ENCODE results near the gene FBRSL1. TPM values are rescaled to one million over a fixed set of nuclear protein-coding genes. Genes with fewer than 3 reads are reported as not detected.

FBRSL1 gene
- total and polyA plus RNA-seq, 2 donors (not counting 3 experiments of a cell fraction or from before 2014, with no cell fraction given), result 19.3 to 79.8 TPM

DNA sequence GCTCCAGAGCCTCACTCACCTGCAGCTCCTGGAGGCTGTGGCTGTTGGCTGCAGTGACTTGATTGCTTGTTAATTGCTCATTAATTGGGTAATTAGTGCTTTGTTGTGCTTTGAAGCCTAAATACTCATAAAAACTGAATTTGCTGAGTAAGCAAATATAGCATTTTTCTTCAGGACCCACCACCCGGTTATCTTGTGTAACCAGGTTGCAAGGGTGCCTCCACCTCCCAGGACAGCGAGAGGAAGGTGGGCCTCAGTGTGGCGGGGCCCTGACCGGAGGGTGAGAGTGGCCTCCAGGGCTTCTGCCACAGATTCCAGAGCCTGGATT, 48.7 kb downstream of the FBRSL1 start:
- H4K20me1 ChIP-seq (replicated peaks; ENCODE audit: control insufficient read depth, extremely low read depth, insufficient read depth, low read length), result no peaks in the 10 kb centered on the region
- DNase-seq (ENCODE audit: low read depth, low spot score) (no peak), FAIRE-seq (no peak)
- ChIA-PET CTCF (interaction anchor here (1.6 kb wide), 1 partner anchor 123 kb away, joined by 4 read pairs; no protein-coding TSS in a partner anchor), POLR2A (no interaction called here)
- no peak for TF ChIP-seq EZH2 (IDR thresholded peaks at IDR 0.05; ENCODE audit: borderline replicate concordance, low read depth, low read length, severe bottlenecking)
- no peak for TF ChIP-seq MYC (IDR thresholded peaks at IDR 0.05; ENCODE audit: low read depth, low read length)
- TF ChIP-seq GATA2 (IDR thresholded peaks at IDR 0.05; ENCODE audit: insufficient read depth, insufficient read length, low read depth, low read length), result no peak
- no peaks in the 10 kb centered on the region for H3K4me1 ChIP-seq (ENCODE audit: control insufficient read depth, extremely low read depth, insufficient read depth, low read length)
- no peaks in the 10 kb centered on the region for H3K9me1 ChIP-seq (replicated peaks; ENCODE audit: control insufficient read depth, extremely low read depth, insufficient read depth, low read length)
- no peak overlapping the region for H3K4me3 ChIP-seq (replicated peaks in 1 of 3; ENCODE audit: insufficient read depth in 1 of 3, low read depth in 1 of 3, low read length in 3 of 3)
- dilution Hi-C loops (cut with MboI; ENCODE audit: extremely low pct_ligation_motif_present, low sequenced_read_pairs), result no loop called here
- no peak overlapping the region for H3K4me2 ChIP-seq (ENCODE audit: insufficient read depth, low read length)
- no TSS peak for BruUV-seq (replicated peaks)
- no peaks in the 10 kb centered on the region for H3K36me3 ChIP-seq (ENCODE audit: control insufficient read depth in 2 of 2, extremely low read depth in 1 of 2, insufficient read depth in 2 of 2, low read length in 2 of 2)
- no peak overlapping the region for H2AFZ ChIP-seq (ENCODE audit: low read depth, low read length)
- H3K27me3 ChIP-seq (ENCODE audit: control insufficient read depth in 2 of 2, insufficient read depth in 2 of 2, low read length in 2 of 2), result no peaks in the 10 kb centered on the region
- intact Hi-C loops (cut with micrococcal nuclease), result no loop called here
- H3K9ac ChIP-seq (replicated peaks; ENCODE audit: extremely low read depth, insufficient read depth, low read length), result no peak overlapping the region
- no peaks in the 10 kb centered on the region for H3K9me3 ChIP-seq (replicated peaks; ENCODE audit: control insufficient read depth, insufficient read depth, low read length)
- no peaks in the 10 kb centered on the region for H3K79me2 ChIP-seq (ENCODE audit: control insufficient read depth, insufficient read depth, low read length)
- H3K27ac ChIP-seq (ENCODE audit: insufficient read depth, low read depth, low read length), result no peak overlapping the region

DNA sequence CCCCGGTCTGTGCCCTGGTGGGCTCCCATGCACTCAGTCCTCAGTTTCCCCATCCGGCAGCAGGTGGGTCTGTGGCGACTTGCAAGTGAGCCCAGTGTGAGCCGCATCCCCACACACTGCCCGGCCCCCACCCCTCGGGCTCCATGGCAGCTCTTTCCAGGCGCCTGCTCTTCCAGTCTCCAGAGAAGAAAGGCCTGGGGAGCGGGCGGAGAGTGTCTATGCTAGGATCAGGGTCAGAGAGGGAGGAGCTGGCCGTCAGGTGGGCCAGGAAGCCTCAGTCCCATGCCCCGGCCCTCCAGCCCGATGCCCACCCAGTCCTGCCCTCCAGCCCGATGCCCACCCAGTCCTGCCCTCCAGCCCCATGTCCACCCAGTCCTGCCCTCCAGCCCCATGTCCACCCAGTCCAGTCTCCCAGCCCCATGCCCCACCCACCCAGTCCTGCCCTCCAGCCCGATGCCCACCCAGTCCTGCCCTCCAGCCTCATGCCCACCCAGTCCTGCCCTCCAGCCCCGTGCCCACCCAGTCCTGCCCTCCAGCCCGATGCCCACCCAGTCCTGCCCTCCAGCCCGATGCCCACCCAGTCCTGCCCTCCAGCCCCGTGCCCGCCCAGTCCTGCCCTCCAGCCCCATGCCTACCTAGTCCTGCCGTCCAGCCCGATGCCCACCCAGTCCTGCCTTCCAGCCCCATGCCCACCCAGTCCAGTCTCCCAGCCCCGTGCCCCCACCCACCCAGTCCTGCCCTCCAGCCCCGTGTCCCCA, 49.2 kb downstream of the FBRSL1 start:
- TF ChIP-seq POLR2AphosphoS5 (IDR thresholded peaks at IDR 0.05; ENCODE audit: insufficient read depth, low read depth, low read length) (no peak), EZH2 (IDR thresholded peaks at IDR 0.05; ENCODE audit: borderline replicate concordance, low read depth, low read length, severe bottlenecking) (no peak), POLR2A (IDR thresholded peaks at IDR 0.05; ENCODE audit: low read depth, low read length) (no peak), JUN (IDR thresholded peaks at IDR 0.05; ENCODE audit: borderline replicate concordance, insufficient read depth, insufficient read length, low read depth) (no peak), GATA2 (IDR thresholded peaks at IDR 0.05; ENCODE audit: insufficient read depth, insufficient read length, low read depth, low read length) (no peak), FOS (IDR thresholded peaks at IDR 0.05; ENCODE audit: borderline replicate concordance, insufficient read depth, low read length) (no peak), MYC (IDR thresholded peaks at IDR 0.05; ENCODE audit: low read depth, low read length) (no peak)
- TF ChIP-seq, protein P1, sequence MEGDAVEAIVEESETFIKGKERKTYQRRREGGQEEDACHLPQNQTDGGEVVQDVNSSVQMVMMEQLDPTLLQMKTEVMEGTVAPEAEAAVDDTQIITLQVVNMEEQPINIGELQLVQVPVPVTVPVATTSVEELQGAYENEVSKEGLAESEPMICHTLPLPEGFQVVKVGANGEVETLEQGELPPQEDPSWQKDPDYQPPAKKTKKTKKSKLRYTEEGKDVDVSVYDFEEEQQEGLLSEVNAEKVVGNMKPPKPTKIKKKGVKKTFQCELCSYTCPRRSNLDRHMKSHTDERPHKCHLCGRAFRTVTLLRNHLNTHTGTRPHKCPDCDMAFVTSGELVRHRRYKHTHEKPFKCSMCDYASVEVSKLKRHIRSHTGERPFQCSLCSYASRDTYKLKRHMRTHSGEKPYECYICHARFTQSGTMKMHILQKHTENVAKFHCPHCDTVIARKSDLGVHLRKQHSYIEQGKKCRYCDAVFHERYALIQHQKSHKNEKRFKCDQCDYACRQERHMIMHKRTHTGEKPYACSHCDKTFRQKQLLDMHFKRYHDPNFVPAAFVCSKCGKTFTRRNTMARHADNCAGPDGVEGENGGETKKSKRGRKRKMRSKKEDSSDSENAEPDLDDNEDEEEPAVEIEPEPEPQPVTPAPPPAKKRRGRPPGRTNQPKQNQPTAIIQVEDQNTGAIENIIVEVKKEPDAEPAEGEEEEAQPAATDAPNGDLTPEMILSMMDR (IDR thresholded peaks at IDR 0.05; ENCODE audit: extremely low read depth in 1 of 2, insufficient read depth in 1 of 2, low read depth in 1 of 2, low read length in 2 of 2), result no peak
- TF ChIP-seq, protein P2, sequence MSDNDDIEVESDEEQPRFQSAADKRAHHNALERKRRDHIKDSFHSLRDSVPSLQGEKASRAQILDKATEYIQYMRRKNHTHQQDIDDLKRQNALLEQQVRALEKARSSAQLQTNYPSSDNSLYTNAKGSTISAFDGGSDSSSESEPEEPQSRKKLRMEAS (IDR thresholded peaks at IDR 0.05; ENCODE audit: insufficient read depth, insufficient read length), result no peak
- Histone ChIP-seq H3K27me3 (ENCODE audit: control insufficient read depth in 2 of 2, insufficient read depth in 2 of 2, low read length in 2 of 2) (no peaks in the 10 kb centered on the region), H3K9me3 (replicated peaks; ENCODE audit: control insufficient read depth, insufficient read depth, low read length) (no peaks in the 10 kb centered on the region), H3K9ac (replicated peaks; ENCODE audit: extremely low read depth, insufficient read depth, low read length) (no peak overlapping the region), H3K4me3 (replicated peaks in 1 of 3; ENCODE audit: insufficient read depth in 1 of 3, low read depth in 1 of 3, low read length in 3 of 3) (no peak overlapping the region), H3K4me1 (ENCODE audit: control insufficient read depth, extremely low read depth, insufficient read depth, low read length) (no peaks in the 10 kb centered on the region), H3K27ac (ENCODE audit: insufficient read depth, low read depth, low read length) (no peak overlapping the region), H4K20me1 (replicated peaks; ENCODE audit: control insufficient read depth, extremely low read depth, insufficient read depth, low read length) (no peaks in the 10 kb centered on the region), H3K79me2 (ENCODE audit: control insufficient read depth, insufficient read depth, low read length) (no peaks in the 10 kb centered on the region), H3K36me3 (ENCODE audit: control insufficient read depth in 2 of 2, extremely low read depth in 1 of 2, insufficient read depth in 2 of 2, low read length in 2 of 2) (no peaks in the 10 kb centered on the region), H2AFZ (ENCODE audit: low read depth, low read length) (no peak overlapping the region), H3K9me1 (replicated peaks; ENCODE audit: control insufficient read depth, extremely low read depth, insufficient read depth, low read length) (no peaks in the 10 kb centered on the region), H3K4me2 (ENCODE audit: insufficient read depth, low read length) (no peak overlapping the region)
- no peak for DNase-seq (ENCODE audit: low read depth, low spot score)
- ChIA-PET CTCF (interaction anchor here (1.6 kb wide), 1 partner anchor 124 kb away, joined by 4 read pairs; no protein-coding TSS in a partner anchor), POLR2A (no interaction called here)
- no TSS peak for BruUV-seq (replicated peaks)
- intact Hi-C loops (cut with micrococcal nuclease) (no loop called here), dilution Hi-C loops (cut with MboI; ENCODE audit: extremely low pct_ligation_motif_present, low sequenced_read_pairs) (no loop called here)
- FAIRE-seq, result no peak
